GM19239 (cell line): ENCODE data around the gene LRP2.
A peak's percentile ranks its signal among the peaks of the same experiment; 100 is the strongest.
"Not testable (repeated sequence)": the region's sequence is repeated elsewhere in the genome, so short reads cannot be mapped to it uniquely, and the experiment has no call there.

Source experiments
- DNase-seq: peaks from one replicate; pipeline ENCODE4 v3.0.0; 2011; ENCODE audit warnings: low spot score; ENCODE audit not compliant: insufficient read length
- FAIRE-seq: peaks from 2 replicates; lab custom pipeline; 2011; peaks lifted over from hg19 to GRCh38; lab: Jason Lieb, UNC

LRP2 gene

DNA sequence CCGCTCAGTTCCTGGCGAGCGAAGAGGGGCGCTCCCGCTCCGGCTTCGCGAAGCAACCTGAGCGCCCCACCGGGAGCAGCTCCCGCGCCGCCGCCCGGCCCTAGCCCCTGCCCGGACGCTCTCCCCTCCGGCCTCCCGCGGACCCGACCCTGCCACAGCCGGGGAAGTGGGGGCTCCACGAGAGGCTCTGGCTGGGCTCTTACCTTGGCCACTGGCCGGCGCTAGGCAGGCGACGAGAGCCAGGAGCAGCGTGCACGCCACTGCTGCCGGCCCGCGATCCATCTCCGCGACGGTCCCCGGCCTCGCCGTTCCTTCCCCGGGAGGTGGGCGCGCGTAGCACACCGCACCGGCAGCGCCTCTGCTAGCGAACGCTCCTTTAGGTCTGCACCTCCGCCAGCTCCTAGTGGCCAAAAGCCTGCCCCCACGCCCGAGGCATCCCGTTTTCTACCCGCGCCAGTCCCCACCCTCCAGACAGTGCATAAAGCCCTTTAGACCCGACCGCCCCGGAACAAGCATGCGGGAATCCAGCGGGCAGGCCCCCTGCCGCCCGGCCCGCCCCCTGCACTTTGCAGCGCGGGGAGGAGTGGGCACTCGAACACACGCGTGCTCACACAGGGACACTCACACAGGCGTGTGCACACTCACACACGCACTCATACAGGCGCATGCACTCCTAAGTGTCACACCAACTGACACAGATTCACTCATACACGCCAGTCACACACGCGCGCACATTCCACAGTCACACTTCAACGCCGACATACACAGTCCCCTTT, at the start of gene LRP2:
TSS of gene LRP2 (minus strand) at position 417 of the 776 bp plus-strand sequence. CDS start at position 282, 135 bp downstream.
- no peak for FAIRE-seq
- no peak for DNase-seq

- FAIRE-seq (no peak), DNase-seq (no peak)
Observed at GRCh38 chr2:169406891-169407290, 44.6 kb upstream of the LRP2 start.

DNA sequence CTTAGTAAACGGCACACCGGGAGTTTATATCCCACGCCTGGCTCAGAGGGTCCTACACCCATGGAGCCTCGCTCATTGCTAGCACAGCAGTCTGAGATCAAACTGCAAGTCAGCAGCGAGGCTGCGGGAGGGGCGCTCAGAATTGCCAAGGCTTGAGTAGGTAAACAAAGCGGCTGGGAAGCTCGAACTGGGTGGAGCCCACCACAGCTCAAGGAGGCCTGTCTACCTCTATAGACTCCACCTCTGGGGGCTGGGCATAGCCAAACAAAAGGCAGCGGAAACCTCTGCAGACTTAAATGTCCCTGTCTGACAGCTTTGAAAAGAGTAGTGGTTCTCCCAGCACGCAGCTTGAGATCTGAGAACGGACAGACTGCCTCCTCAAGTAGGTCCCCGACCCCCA, 37.2 kb upstream of the LRP2 start:
- DNase-seq, FAIRE-seq: not testable (repeated sequence)

DNA sequence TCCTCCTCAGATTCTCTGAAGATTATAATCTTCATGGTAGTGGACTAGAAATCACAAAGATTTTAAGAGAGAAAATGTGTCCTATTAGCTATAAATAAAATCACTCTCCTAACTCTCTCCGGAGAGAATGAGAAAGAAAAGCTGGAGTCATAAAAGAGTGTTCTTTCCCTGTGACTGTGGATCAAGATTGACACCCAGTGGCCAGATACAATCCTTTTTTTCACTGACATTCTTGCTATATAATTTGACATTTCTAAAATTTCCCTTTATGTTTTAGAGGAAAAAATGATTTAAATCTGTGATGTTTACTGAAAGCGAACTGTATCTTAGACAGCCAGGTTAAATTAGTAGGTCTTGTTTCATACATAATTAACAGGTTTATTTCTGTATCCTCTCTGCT, 35.4 kb upstream of the LRP2 start:
- DNase-seq, result no peak

GRCh38 chr2:169395821-169396374, 33.6 kb upstream of the LRP2 start:
- DNase-seq, result no peak
- no peak for FAIRE-seq

More for the DNA sequence above, 35.4 kb upstream of the LRP2 start:
- no peak for FAIRE-seq

DNA sequence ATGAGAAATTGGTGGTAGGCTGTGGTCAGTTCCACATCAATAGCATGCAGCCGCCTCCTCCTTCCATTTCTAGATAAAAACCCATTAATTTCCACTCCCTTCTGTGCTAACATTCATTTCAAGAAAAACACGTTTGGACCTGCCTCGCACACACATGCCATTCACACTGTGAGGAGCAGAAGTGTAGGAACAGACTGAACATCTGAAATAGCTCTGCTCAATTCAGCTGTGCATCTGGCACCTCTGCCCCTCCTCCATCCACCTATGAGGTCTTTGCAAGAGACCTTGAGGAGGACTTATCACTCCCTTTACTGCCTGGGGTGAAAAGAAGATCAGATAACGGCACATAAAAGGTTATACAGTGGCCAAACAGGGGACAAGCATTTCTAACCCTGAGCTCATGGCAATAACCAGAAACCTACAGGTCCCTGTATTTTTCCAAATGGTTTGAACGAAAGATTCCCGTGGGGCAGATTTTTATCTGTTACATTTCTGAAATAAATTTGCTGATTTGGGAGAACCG, 30.8 kb upstream of the LRP2 start:
- DNase-seq (no peak), FAIRE-seq (no peak)

GRCh38 chr2:169391236-169391635, 28.9 kb upstream of the LRP2 start:
- FAIRE-seq, result no peak
- no peak for DNase-seq

GRCh38 chr2:169388161-169388560, 25.8 kb upstream of the LRP2 start:
- DNase-seq (no peak), FAIRE-seq (no peak)

DNA sequence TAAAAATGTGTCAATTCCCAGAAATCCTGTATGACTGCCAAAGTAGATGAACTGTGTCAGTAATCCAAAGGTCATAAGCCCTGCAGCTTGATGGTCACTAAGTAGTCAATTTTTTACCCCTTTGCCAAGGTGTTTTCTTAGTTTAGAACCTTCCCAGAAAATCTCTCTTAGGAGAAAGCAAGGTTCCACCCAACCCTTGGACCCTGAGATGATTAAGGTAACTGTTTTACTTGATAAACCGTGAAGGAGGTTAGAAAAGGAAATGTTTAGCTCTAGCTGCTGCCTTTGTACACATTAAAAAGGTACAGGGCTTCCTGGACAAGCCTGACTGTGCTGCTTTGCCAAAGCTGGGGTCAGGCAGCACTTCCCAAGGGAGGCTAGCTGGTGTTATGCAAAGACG, 24.4 kb upstream of the LRP2 start:
- DNase-seq (no peak), FAIRE-seq (no peak)

- FAIRE-seq (no peak), DNase-seq (no peak)
Observed at GRCh38 chr2:169384816-169385215, 22.5 kb upstream of the LRP2 start.

GRCh38 chr2:169372561-169372960, 10.2 kb upstream of the LRP2 start:
- DNase-seq (no peak), FAIRE-seq (no peak)

GRCh38 chr2:169366066-169366465, 3.7 kb upstream of the LRP2 start:
- FAIRE-seq (no peak), DNase-seq (no peak)

- DNase-seq (no peak), FAIRE-seq (peak; percentile 64)
Observed at GRCh38 chr2:169365029-169365480, 2.7 kb upstream of the LRP2 start.

DNA sequence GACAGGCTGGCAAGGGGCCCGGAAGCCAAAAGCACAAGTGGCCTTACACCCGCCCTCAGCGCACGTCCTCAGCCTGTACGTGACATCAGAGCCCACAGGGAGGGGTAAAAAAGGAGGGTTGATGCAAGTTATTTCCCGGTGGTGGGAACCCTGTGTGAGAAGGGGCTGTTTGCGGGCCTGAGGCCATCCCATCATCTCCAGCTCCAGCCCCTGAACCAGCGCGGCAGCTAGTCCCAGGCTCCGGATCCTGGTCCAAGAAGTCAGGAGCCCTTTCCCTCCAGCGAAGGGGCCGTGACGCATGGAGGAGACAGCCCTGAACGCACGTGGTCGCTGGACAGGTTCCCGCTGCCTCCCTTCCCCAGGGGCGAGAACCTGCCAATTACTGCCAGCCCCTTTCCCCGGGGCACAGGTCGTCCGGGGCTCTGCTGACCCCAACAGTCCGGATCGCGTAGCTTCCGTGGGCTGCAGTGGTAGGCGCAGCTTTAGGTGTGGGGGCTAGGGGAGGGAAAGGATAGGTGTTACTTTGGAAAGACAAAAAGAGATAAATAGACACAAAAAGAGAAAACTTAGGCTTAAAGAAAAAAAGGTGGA, 1.3 kb upstream of the LRP2 start:
- FAIRE-seq (no peak), DNase-seq (no peak)

- DNase-seq (no peak), FAIRE-seq (no peak)
Observed at GRCh38 chr2:169362894-169363559, 693 bp upstream of the LRP2 start.

DNA sequence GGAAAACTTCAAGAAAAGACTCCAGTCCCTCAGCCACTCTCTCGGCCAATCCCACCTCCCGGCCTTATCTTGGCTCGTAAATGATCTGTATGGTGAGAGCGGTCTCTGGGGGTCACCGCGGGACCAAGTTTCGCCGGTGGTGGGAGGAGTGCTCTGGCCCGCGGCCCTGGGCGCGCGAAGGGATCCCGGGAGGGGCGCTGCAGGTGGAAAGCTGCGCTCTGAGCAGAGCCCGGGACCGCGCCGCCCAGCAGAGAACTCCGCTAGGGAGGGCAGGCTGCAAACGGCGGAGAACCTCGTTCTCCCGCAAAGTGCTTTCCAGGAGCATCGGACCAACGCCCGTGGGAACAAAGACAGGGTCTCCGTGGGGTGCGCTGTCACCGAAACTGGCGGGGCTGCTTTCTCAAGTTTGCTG, 622 bp downstream of the LRP2 start:
- no peak for DNase-seq
- FAIRE-seq, result no peak

- FAIRE-seq, result no peak
- no peak for DNase-seq
Observed at GRCh38 chr2:169360984-169361705, 1.2 kb downstream of the LRP2 start.

DNA sequence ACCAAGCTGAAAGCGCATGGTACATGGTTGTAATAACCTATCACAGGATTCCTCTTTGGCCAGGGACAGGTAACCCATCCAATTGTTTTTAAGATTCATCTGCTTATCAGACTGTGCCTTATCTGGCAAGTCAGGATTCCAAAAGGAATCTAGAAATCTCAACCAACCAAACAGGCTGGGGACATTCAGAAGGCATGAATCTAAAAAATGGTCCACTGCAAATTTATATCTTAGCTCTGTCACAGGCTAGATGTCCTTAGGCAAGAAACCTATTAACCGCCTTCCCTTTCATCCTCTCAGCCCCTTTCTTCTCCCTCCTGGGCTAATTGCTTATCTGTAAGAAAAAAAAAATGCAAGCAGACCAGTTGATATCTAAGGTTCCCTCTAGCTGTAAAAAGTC, 4.3 kb downstream of the LRP2 start:
- no peak for FAIRE-seq
- no peak for DNase-seq

DNA sequence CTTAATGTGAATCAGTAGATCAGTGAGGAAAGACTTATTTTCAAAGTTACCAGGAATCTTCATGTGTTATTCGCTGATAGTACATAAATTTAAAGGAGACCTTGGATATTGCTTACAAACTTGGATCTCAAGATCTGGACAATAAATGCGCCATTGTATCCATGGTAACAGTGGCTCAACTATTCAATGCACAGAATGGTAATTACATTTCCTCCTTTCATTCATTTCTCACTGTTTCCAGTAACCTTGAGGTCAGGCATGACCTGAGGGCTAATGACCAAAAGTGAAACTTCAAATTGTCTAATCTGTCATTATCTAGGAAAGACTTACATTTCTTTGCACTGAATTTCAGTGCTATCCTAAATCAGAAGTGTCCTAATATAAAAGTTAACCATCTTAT, 8.1 kb downstream of the LRP2 start:
- DNase-seq (no peak), FAIRE-seq (no peak)

GRCh38 chr2:169351725-169352124, 10.6 kb downstream of the LRP2 start:
- DNase-seq, result no peak
- no peak for FAIRE-seq
